NCI-H510A treated with DMSO at 0.1 percent for 48 hours (cell line): ENCODE data around the gene RYK.
"Not testable (repeated sequence)": the region's sequence is repeated elsewhere in the genome, so short reads cannot be mapped to it uniquely, and the experiment has no call there.

ENCODE experiments used
- DNase-seq: peaks from one replicate; lab custom pipeline; 2025; lab: John Stamatoyannopoulos, UW

RYK gene

GRCh38 chr3:134250717-134251220, at the start of gene RYK:
TSS of gene RYK (minus strand) at chr3:134250859. CDS start at chr3:134250654, 205 bp downstream.
- peak; percentile 46 for DNase-seq

GRCh38 chr3:134299888-134300206, 49.2 kb upstream of the RYK start:
- DNase-seq: no peak

- DNase-seq: no peak
Measured at GRCh38 chr3:134299185-134299887, 48.7 kb upstream of the RYK start.

GRCh38 chr3:134298249-134298648, 47.6 kb upstream of the RYK start:
- DNase-seq: no peak

- no peak for DNase-seq
Measured at GRCh38 chr3:134296616-134297015, 46.0 kb upstream of the RYK start.

- no peak for DNase-seq
Measured at GRCh38 chr3:134295930-134296329, 45.3 kb upstream of the RYK start.

- DNase-seq: no peak
Measured at GRCh38 chr3:134294302-134295280, 43.9 kb upstream of the RYK start.

GRCh38 chr3:134291319-134292254, 40.9 kb upstream of the RYK start:
- no peak for DNase-seq

GRCh38 chr3:134287512-134287911, 36.9 kb upstream of the RYK start:
- no peak for DNase-seq

- no peak for DNase-seq
Measured at GRCh38 chr3:134284438-134284837, 33.8 kb upstream of the RYK start.

- DNase-seq: no peak
Measured at GRCh38 chr3:134282659-134283047, 32.0 kb upstream of the RYK start.

GRCh38 chr3:134281912-134282658, 31.4 kb upstream of the RYK start:
- DNase-seq: no peak

GRCh38 chr3:134279466-134279865, 28.8 kb upstream of the RYK start:
- DNase-seq: no peak

- DNase-seq: no peak
Measured at GRCh38 chr3:134277066-134277660, 26.5 kb upstream of the RYK start.

GRCh38 chr3:134276086-134276485, 25.4 kb upstream of the RYK start:
- no peak for DNase-seq

GRCh38 chr3:134275110-134275509, 24.5 kb upstream of the RYK start:
- not testable (repeated sequence) for DNase-seq

GRCh38 chr3:134274571-134274970, 23.9 kb upstream of the RYK start:
- no peak for DNase-seq

GRCh38 chr3:134267996-134268395, 17.3 kb upstream of the RYK start:
- DNase-seq: no peak

GRCh38 chr3:134260987-134261386, 10.3 kb upstream of the RYK start:
- DNase-seq: no peak

- DNase-seq: no peak
Measured at GRCh38 chr3:134258761-134259347, 8.2 kb upstream of the RYK start.
